ENCODE measurements around the gene TRMT1. TPM values are rescaled to one million over a fixed set of nuclear protein-coding genes. Genes with fewer than 3 reads are reported as not detected.

The TRMT1 gene
- total RNA-seq, 1 experiment from 2014 or later = 106 TPM

DNA sequence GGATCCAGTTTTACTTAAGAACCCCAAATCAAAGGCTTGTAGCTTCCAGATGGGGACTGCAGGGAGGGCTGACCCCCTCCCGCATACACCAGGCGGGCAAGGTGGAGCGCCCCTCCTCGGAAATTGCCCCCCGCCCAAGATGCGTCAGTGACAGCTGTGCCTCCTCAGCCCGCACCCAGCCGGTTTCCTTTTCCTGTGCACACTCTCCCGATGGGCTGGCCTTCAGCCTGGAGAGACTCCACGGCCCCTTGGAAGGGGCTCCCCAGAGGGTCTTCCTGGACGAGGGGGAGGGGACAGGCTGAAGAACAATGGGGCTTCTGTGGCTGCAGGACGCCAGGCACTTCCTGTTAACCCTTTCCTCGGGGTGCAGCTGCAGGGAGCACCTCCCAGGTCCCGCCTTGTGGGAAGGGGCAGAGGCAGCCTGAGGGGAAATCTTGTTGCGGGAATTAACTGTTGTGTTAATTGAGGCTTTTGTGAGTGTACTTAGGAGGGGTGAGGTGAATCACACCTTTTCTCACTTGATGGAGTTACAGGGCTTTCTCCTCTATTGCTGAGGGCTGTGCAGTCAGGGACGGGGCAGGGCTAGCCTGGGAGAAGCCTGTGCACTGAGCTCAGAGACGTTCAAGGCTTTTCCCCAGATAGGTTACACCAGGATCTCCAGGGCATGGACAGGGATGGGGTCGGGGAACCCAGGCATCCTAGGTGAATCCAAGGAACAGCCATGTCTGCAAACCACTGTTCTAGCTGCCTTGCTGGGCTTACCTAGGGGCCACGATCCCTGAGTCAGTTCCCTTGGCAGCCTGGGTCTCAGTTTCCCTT is 48.0 kb upstream of the TRMT1 start:
- Mint-ChIP-seq H3K9me3 (no peaks in the 10 kb centered on the region), H3K27me3 (ENCODE audit: low read depth) (no peaks in the 10 kb centered on the region), H3K4me1 (peaks cover 66% of the 10 kb centered on the region), H3K36me3 (no peaks in the 10 kb centered on the region), H3K4me3 (peak overlapping the region; percentile 69), H3K27ac (peak overlapping the region; percentile 100)
- ATAC-seq = peak; percentile 50
- CTCF ChIA-PET = interaction anchor here (0.6 to 3.5 kb wide), 11 partner anchors 9 to 633 kb away, joined by 3 to 42 read pairs (median 4); partner anchors contain the start of genes IER2, NACC1 and STX10
- POLR2A ChIA-PET = interaction anchor here (0.5 to 8.6 kb wide), 9 partner anchors 10 to 51 kb away, joined by 3 to 167 read pairs (median 4); partner anchors contain the start of genes IER2, NACC1 and STX10
- peak; percentile 91 for DNase-seq (ENCODE audit: low spot score)
- TF ChIP-seq MYBL2 (CRISPR knock-in tag; IDR thresholded peaks at IDR 0.05) (peak; percentile 88), TCF7 (CRISPR knock-in tag; IDR thresholded peaks at IDR 0.05; ENCODE audit: low read depth) (no peak), RORB (CRISPR knock-in tag; IDR thresholded peaks at IDR 0.05) (peak; percentile 36; the same call in 1 of the 2 replicates), CREM (CRISPR knock-in tag; IDR thresholded peaks at IDR 0.05) (peak; percentile 49; the same call in 1 of the 2 replicates), SMAD4 (CRISPR knock-in tag; IDR thresholded peaks at IDR 0.05) (no peak), JAZF1 (CRISPR knock-in tag; IDR thresholded peaks at IDR 0.05) (no peak), ZNF263 (CRISPR knock-in tag; IDR thresholded peaks at IDR 0.05; ENCODE audit: low read depth) (peak; percentile 93), ZNF317 (CRISPR knock-in tag; IDR thresholded peaks at IDR 0.05; ENCODE audit: borderline replicate concordance, low read depth) (no peak), ZBTB21 (CRISPR knock-in tag; IDR thresholded peaks at IDR 0.05; ENCODE audit: borderline replicate concordance) (no peak), TEAD1 (CRISPR knock-in tag; IDR thresholded peaks at IDR 0.05) (peak; percentile 95), RELA (CRISPR knock-in tag; IDR thresholded peaks at IDR 0.05; ENCODE audit: borderline replicate concordance) (no peak), GABPB1 (CRISPR knock-in tag; IDR thresholded peaks at IDR 0.05) (peak; percentile 66; the same call in 1 of the 2 replicates)
- TF ChIP-seq, protein P1, sequence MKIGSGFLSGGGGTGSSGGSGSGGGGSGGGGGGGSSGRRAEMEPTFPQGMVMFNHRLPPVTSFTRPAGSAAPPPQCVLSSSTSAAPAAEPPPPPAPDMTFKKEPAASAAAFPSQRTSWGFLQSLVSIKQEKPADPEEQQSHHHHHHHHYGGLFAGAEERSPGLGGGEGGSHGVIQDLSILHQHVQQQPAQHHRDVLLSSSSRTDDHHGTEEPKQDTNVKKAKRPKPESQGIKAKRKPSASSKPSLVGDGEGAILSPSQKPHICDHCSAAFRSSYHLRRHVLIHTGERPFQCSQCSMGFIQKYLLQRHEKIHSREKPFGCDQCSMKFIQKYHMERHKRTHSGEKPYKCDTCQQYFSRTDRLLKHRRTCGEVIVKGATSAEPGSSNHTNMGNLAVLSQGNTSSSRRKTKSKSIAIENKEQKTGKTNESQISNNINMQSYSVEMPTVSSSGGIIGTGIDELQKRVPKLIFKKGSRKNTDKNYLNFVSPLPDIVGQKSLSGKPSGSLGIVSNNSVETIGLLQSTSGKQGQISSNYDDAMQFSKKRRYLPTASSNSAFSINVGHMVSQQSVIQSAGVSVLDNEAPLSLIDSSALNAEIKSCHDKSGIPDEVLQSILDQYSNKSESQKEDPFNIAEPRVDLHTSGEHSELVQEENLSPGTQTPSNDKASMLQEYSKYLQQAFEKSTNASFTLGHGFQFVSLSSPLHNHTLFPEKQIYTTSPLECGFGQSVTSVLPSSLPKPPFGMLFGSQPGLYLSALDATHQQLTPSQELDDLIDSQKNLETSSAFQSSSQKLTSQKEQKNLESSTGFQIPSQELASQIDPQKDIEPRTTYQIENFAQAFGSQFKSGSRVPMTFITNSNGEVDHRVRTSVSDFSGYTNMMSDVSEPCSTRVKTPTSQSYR (CRISPR knock-in tag; IDR thresholded peaks at IDR 0.05) = peak; percentile 99
- TF ChIP-seq, protein P2, sequence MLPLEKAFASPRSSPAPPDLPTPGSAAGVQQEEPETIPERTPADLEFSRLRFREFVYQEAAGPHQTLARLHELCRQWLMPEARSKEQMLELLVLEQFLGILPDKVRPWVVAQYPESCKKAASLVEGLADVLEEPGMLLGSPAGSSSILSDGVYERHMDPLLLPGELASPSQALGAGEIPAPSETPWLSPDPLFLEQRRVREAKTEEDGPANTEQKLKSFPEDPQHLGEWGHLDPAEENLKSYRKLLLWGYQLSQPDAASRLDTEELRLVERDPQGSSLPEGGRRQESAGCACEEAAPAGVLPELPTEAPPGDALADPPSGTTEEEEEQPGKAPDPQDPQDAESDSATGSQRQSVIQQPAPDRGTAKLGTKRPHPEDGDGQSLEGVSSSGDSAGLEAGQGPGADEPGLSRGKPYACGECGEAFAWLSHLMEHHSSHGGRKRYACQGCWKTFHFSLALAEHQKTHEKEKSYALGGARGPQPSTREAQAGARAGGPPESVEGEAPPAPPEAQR (CRISPR knock-in tag; IDR thresholded peaks at IDR 0.05) = no peak
- TF ChIP-seq, protein P3, sequence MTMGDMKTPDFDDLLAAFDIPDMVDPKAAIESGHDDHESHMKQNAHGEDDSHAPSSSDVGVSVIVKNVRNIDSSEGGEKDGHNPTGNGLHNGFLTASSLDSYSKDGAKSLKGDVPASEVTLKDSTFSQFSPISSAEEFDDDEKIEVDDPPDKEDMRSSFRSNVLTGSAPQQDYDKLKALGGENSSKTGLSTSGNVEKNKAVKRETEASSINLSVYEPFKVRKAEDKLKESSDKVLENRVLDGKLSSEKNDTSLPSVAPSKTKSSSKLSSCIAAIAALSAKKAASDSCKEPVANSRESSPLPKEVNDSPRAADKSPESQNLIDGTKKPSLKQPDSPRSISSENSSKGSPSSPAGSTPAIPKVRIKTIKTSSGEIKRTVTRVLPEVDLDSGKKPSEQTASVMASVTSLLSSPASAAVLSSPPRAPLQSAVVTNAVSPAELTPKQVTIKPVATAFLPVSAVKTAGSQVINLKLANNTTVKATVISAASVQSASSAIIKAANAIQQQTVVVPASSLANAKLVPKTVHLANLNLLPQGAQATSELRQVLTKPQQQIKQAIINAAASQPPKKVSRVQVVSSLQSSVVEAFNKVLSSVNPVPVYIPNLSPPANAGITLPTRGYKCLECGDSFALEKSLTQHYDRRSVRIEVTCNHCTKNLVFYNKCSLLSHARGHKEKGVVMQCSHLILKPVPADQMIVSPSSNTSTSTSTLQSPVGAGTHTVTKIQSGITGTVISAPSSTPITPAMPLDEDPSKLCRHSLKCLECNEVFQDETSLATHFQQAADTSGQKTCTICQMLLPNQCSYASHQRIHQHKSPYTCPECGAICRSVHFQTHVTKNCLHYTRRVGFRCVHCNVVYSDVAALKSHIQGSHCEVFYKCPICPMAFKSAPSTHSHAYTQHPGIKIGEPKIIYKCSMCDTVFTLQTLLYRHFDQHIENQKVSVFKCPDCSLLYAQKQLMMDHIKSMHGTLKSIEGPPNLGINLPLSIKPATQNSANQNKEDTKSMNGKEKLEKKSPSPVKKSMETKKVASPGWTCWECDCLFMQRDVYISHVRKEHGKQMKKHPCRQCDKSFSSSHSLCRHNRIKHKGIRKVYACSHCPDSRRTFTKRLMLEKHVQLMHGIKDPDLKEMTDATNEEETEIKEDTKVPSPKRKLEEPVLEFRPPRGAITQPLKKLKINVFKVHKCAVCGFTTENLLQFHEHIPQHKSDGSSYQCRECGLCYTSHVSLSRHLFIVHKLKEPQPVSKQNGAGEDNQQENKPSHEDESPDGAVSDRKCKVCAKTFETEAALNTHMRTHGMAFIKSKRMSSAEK (CRISPR knock-in tag; IDR thresholded peaks at IDR 0.05; ENCODE audit: borderline replicate concordance) = 0 out of 2 replicates have a peak, but pooled peaks have one; percentile 35
- TF ChIP-seq, protein P4, sequence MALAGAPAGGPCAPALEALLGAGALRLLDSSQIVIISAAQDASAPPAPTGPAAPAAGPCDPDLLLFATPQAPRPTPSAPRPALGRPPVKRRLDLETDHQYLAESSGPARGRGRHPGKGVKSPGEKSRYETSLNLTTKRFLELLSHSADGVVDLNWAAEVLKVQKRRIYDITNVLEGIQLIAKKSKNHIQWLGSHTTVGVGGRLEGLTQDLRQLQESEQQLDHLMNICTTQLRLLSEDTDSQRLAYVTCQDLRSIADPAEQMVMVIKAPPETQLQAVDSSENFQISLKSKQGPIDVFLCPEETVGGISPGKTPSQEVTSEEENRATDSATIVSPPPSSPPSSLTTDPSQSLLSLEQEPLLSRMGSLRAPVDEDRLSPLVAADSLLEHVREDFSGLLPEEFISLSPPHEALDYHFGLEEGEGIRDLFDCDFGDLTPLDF (CRISPR knock-in tag; IDR thresholded peaks at IDR 0.05) = no peak
- TF ChIP-seq, protein P5, sequence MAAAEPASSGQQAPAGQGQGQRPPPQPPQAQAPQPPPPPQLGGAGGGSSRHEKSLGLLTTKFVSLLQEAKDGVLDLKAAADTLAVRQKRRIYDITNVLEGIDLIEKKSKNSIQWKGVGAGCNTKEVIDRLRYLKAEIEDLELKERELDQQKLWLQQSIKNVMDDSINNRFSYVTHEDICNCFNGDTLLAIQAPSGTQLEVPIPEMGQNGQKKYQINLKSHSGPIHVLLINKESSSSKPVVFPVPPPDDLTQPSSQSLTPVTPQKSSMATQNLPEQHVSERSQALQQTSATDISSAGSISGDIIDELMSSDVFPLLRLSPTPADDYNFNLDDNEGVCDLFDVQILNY (CRISPR knock-in tag; IDR thresholded peaks at IDR 0.05) = peak; percentile 76
- TF ChIP-seq, protein P6, sequence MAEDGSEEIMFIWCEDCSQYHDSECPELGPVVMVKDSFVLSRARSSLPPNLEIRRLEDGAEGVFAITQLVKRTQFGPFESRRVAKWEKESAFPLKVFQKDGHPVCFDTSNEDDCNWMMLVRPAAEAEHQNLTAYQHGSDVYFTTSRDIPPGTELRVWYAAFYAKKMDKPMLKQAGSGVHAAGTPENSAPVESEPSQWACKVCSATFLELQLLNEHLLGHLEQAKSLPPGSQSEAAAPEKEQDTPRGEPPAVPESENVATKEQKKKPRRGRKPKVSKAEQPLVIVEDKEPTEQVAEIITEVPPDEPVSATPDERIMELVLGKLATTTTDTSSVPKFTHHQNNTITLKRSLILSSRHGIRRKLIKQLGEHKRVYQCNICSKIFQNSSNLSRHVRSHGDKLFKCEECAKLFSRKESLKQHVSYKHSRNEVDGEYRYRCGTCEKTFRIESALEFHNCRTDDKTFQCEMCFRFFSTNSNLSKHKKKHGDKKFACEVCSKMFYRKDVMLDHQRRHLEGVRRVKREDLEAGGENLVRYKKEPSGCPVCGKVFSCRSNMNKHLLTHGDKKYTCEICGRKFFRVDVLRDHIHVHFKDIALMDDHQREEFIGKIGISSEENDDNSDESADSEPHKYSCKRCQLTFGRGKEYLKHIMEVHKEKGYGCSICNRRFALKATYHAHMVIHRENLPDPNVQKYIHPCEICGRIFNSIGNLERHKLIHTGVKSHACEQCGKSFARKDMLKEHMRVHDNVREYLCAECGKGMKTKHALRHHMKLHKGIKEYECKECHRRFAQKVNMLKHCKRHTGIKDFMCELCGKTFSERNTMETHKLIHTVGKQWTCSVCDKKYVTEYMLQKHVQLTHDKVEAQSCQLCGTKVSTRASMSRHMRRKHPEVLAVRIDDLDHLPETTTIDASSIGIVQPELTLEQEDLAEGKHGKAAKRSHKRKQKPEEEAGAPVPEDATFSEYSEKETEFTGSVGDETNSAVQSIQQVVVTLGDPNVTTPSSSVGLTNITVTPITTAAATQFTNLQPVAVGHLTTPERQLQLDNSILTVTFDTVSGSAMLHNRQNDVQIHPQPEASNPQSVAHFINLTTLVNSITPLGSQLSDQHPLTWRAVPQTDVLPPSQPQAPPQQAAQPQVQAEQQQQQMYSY (CRISPR knock-in tag; IDR thresholded peaks at IDR 0.05) = no peak
- TF ChIP-seq, protein P7, sequence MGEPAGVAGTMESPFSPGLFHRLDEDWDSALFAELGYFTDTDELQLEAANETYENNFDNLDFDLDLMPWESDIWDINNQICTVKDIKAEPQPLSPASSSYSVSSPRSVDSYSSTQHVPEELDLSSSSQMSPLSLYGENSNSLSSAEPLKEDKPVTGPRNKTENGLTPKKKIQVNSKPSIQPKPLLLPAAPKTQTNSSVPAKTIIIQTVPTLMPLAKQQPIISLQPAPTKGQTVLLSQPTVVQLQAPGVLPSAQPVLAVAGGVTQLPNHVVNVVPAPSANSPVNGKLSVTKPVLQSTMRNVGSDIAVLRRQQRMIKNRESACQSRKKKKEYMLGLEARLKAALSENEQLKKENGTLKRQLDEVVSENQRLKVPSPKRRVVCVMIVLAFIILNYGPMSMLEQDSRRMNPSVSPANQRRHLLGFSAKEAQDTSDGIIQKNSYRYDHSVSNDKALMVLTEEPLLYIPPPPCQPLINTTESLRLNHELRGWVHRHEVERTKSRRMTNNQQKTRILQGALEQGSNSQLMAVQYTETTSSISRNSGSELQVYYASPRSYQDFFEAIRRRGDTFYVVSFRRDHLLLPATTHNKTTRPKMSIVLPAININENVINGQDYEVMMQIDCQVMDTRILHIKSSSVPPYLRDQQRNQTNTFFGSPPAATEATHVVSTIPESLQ (CRISPR knock-in tag; IDR thresholded peaks at IDR 0.05) = no peak

Measured in WTC11 (cell line).